Neural cell (in vitro differentiated cells): ENCODE data around the gene TEX261.
"Not testable (repeated sequence)": the region's sequence is repeated elsewhere in the genome, so short reads cannot be mapped to it uniquely, and the experiment has no call there.

ENCODE experiments used
- CTCF ChIP-seq: fragments of 450-650 bp; IDR thresholded peaks from 2 replicates; pipeline ENCODE4 v1.5.1; 2014; ENCODE audit warnings: antibody characterized with exemption, mild to moderate bottlenecking, moderate library complexity; ENCODE audit not compliant: poor library complexity, severe bottlenecking
- EZH2 ChIP-seq: fragments of 200-600, 300-800 bp; shearing (Covaris generic), sonication (generic); IDR thresholded peaks from 2 replicates; pipeline ENCODE4 v1.6.1; 2014; ENCODE audit warnings: antibody characterized with exemption, low read length, borderline replicate concordance, mild to moderate bottlenecking; ENCODE audit not compliant: insufficient read depth, poor library complexity, severe bottlenecking
- POLR2AphosphoS5 ChIP-seq: IDR thresholded peaks from 2 replicates; pipeline ENCODE4 v1.6.1; 2012
- RAD21 ChIP-seq: fragments of 450-650 bp; conservative IDR thresholded peaks from 2 replicates; pipeline ENCODE4 v1.6.1; 2014; ENCODE audit warnings: antibody characterized with exemption, mild to moderate bottlenecking, moderate library complexity
- REST ChIP-seq: IDR thresholded peaks from 2 replicates; pipeline ENCODE4 v1.6.1; 2012; ENCODE audit warnings: borderline replicate concordance
- SMC3 ChIP-seq: fragments of 450-650 bp; conservative IDR thresholded peaks from 2 replicates; pipeline ENCODE4 v1.6.1; 2014; ENCODE audit warnings: antibody characterized with exemption, mild to moderate bottlenecking, moderate library complexity; ENCODE audit not compliant: poor library complexity

GRCh38 chr2:71023553-71024243 is 29.0 kb upstream of the TEX261 start:
- not testable (repeated sequence) for TF ChIP-seq CTCF, EZH2, POLR2AphosphoS5, REST, RAD21, SMC3
